Measurements from ENCODE around the gene SULF2.

DNA sequence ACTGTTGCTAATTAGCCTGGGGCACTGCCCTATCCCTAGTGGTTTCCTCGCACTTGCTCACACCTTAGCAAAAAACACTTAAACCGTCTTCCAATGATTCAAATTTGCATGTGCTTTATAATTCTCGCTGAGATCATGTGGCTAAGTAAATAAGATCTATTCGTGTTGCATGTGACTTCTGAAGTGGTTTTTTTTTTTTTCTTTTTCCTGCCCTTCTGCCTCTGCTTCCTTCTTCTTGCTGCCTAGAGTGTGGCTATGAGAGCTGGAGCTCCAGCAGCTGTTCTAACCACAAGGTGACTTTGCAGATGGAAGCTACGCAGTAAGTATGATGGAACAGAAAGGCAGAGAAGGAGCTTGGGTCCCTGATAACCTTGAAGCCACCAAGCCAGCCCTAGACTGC is 36.5 kb downstream of the SULF2 start:
- TF ChIP-seq MXI1 (IDR thresholded peaks at IDR 0.05; ENCODE audit: borderline replicate concordance, low read depth, low read length) (no peak), SMC3 (IDR thresholded peaks at IDR 0.05; ENCODE audit: low read depth, low read length) (no peak), NFE2L2 (IDR thresholded peaks at IDR 0.05; ENCODE audit: low read depth, low read length) (no peak), MAFK (IDR thresholded peaks at IDR 0.05; ENCODE audit: low read depth, low read length) (no peak), POLR2A (IDR thresholded peaks at IDR 0.05; ENCODE audit: low read depth, low read length) (no peak), BHLHE40 (IDR thresholded peaks at IDR 0.05; ENCODE audit: low read depth, low read length) (no peak), RCOR1 (IDR thresholded peaks at IDR 0.05; ENCODE audit: insufficient replicate concordance, low read length) (no peak), MAZ (IDR thresholded peaks at IDR 0.05; ENCODE audit: borderline replicate concordance, low read depth, low read length) (no peak), RAD21 (IDR thresholded peaks at IDR 0.05; ENCODE audit: low read length) (no peak)
- TF ChIP-seq, protein P1, sequence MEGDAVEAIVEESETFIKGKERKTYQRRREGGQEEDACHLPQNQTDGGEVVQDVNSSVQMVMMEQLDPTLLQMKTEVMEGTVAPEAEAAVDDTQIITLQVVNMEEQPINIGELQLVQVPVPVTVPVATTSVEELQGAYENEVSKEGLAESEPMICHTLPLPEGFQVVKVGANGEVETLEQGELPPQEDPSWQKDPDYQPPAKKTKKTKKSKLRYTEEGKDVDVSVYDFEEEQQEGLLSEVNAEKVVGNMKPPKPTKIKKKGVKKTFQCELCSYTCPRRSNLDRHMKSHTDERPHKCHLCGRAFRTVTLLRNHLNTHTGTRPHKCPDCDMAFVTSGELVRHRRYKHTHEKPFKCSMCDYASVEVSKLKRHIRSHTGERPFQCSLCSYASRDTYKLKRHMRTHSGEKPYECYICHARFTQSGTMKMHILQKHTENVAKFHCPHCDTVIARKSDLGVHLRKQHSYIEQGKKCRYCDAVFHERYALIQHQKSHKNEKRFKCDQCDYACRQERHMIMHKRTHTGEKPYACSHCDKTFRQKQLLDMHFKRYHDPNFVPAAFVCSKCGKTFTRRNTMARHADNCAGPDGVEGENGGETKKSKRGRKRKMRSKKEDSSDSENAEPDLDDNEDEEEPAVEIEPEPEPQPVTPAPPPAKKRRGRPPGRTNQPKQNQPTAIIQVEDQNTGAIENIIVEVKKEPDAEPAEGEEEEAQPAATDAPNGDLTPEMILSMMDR (conservative IDR thresholded peaks at IDR 0.05; ENCODE audit: low read depth, low read length): no peak
- TF ChIP-seq, protein P2, sequence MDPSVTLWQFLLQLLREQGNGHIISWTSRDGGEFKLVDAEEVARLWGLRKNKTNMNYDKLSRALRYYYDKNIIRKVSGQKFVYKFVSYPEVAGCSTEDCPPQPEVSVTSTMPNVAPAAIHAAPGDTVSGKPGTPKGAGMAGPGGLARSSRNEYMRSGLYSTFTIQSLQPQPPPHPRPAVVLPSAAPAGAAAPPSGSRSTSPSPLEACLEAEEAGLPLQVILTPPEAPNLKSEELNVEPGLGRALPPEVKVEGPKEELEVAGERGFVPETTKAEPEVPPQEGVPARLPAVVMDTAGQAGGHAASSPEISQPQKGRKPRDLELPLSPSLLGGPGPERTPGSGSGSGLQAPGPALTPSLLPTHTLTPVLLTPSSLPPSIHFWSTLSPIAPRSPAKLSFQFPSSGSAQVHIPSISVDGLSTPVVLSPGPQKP (IDR thresholded peaks at IDR 0.05; ENCODE audit: borderline replicate concordance, low read depth, low read length): no peak

All from IMR-90 (cell line).